ENCODE measurements around the gene PRTN3. TPM values are rescaled to one million over a fixed set of nuclear protein-coding genes. Genes with fewer than 3 reads are reported as not detected.

Gene PRTN3
- total RNA-seq, 2 experiments from 2014 or later = not detected

GRCh38 chr19:868458-869244 is 27.9 kb downstream of the PRTN3 start:
- Mint-ChIP-seq H3K36me3 (ENCODE audit: low read depth) (peaks cover 19% of the 10 kb centered on the region), H3K27ac (no peak overlapping the region), H3K27me3 (ENCODE audit: low read depth) (no peaks in the 10 kb centered on the region), H3K9me3 (ENCODE audit: insufficient read depth) (no peaks in the 10 kb centered on the region), H3K4me3 (no peak overlapping the region), H3K4me1 (ENCODE audit: low read depth) (peaks cover 16% of the 10 kb centered on the region)
- POLR2A ChIA-PET = no interaction called here
- CTCF ChIA-PET = no interaction called here
- ATAC-seq (no peak), DNase-seq (no peak)

- peaks cover 11% of the 10 kb centered on the region for H3K4me1 Mint-ChIP-seq (ENCODE audit: low read depth)
- ATAC-seq (no peak), DNase-seq (no peak)
- H3K9me3 Mint-ChIP-seq (ENCODE audit: insufficient read depth) = no peaks in the 10 kb centered on the region
- no peak overlapping the region for H3K27ac Mint-ChIP-seq
- CTCF ChIA-PET = no interaction called here
- H3K4me3 Mint-ChIP-seq = no peak overlapping the region
- no peaks in the 10 kb centered on the region for H3K27me3 Mint-ChIP-seq (ENCODE audit: low read depth)
- peaks cover 19% of the 10 kb centered on the region for H3K36me3 Mint-ChIP-seq (ENCODE audit: low read depth)
- POLR2A ChIA-PET = no interaction called here
Measured at GRCh38 chr19:869245-870177, 28.7 kb downstream of the PRTN3 start.

GRCh38 chr19:870314-870713 is 29.5 kb downstream of the PRTN3 start:
- POLR2A ChIA-PET = no interaction called here
- no peak for ATAC-seq
- peaks cover 11% of the 10 kb centered on the region for H3K4me1 Mint-ChIP-seq (ENCODE audit: low read depth)
- no peak for DNase-seq
- peak overlapping the region; percentile 55 for H3K27ac Mint-ChIP-seq
- no peaks in the 10 kb centered on the region for H3K27me3 Mint-ChIP-seq (ENCODE audit: low read depth)
- no peak overlapping the region for H3K4me3 Mint-ChIP-seq
- no peaks in the 10 kb centered on the region for H3K9me3 Mint-ChIP-seq (ENCODE audit: insufficient read depth)
- H3K36me3 Mint-ChIP-seq (ENCODE audit: low read depth) = peaks cover 19% of the 10 kb centered on the region
- CTCF ChIA-PET = no interaction called here

- Mint-ChIP-seq H3K4me3 (no peak overlapping the region), H3K4me1 (ENCODE audit: low read depth) (peaks cover 11% of the 10 kb centered on the region), H3K27me3 (ENCODE audit: low read depth) (no peaks in the 10 kb centered on the region), H3K27ac (no peak overlapping the region), H3K36me3 (ENCODE audit: low read depth) (peaks cover 19% of the 10 kb centered on the region), H3K9me3 (ENCODE audit: insufficient read depth) (no peaks in the 10 kb centered on the region)
- CTCF ChIA-PET = no interaction called here
- no peak for DNase-seq
- no peak for ATAC-seq
- POLR2A ChIA-PET = no interaction called here
Measured at GRCh38 chr19:870963-871401, 30.2 kb downstream of the PRTN3 start.

- H3K27ac Mint-ChIP-seq = peak overlapping the region; percentile 89
Measured at GRCh38 chr19:871446-872265, 30.9 kb downstream of the PRTN3 start.

GRCh38 chr19:872266-872951 is 31.6 kb downstream of the PRTN3 start:
- Mint-ChIP-seq H3K4me3 (peak overlapping the region; percentile 73), H3K9me3 (ENCODE audit: insufficient read depth) (no peaks in the 10 kb centered on the region), H3K27ac (peak overlapping the region; percentile 89), H3K4me1 (ENCODE audit: low read depth) (peaks cover 11% of the 10 kb centered on the region), H3K36me3 (ENCODE audit: low read depth) (peaks cover 24% of the 10 kb centered on the region), H3K27me3 (ENCODE audit: low read depth) (no peaks in the 10 kb centered on the region)
- DNase-seq = peak; percentile 94
- ATAC-seq = peak; percentile 85
- ChIA-PET CTCF (interaction anchor here (1.3 kb wide), 1 partner anchor 9 kb away, joined by 9 read pairs; no protein-coding TSS in a partner anchor), POLR2A (interaction anchor here (0.9 kb wide), 1 partner anchor 112 kb away, joined by 4 read pairs; the partner anchor contains the start of gene WDR18)

More at GRCh38 chr19:871446-872265, 30.9 kb downstream of the PRTN3 start:
- Mint-ChIP-seq H3K36me3 (ENCODE audit: low read depth) (peaks cover 22% of the 10 kb centered on the region), H3K4me1 (ENCODE audit: low read depth) (peaks cover 11% of the 10 kb centered on the region), H3K9me3 (ENCODE audit: insufficient read depth) (no peaks in the 10 kb centered on the region), H3K27me3 (ENCODE audit: low read depth) (no peaks in the 10 kb centered on the region), H3K4me3 (peak overlapping the region; percentile 73)
- ChIA-PET POLR2A (no interaction called here), CTCF (interaction anchor here (1.3 kb wide), 1 partner anchor 8 kb away, joined by 9 read pairs; no protein-coding TSS in a partner anchor)
- peak; percentile 2 for ATAC-seq
- no peak for DNase-seq

- H3K27me3 Mint-ChIP-seq (ENCODE audit: low read depth) = no peaks in the 10 kb centered on the region
- peak; percentile 89 for DNase-seq
- peak; percentile 75 for ATAC-seq
- no peak overlapping the region for H3K4me3 Mint-ChIP-seq
- no peaks in the 10 kb centered on the region for H3K9me3 Mint-ChIP-seq (ENCODE audit: insufficient read depth)
- peaks cover 11% of the 10 kb centered on the region for H3K4me1 Mint-ChIP-seq (ENCODE audit: low read depth)
- ChIA-PET CTCF (interaction anchor here (0.6 to 2.5 kb wide), 3 partner anchors 9 to 16 kb away, joined by 3 to 9 read pairs (median 8); no protein-coding TSS in a partner anchor), POLR2A (interaction anchor here (0.9 kb wide), 1 partner anchor 111 kb away, joined by 4 read pairs; the partner anchor contains the start of gene WDR18)
- H3K27ac Mint-ChIP-seq = peak overlapping the region; percentile 78
- H3K36me3 Mint-ChIP-seq (ENCODE audit: low read depth) = peaks cover 21% of the 10 kb centered on the region
Measured at GRCh38 chr19:873084-873483, 32.3 kb downstream of the PRTN3 start.

- peaks cover 21% of the 10 kb centered on the region for H3K36me3 Mint-ChIP-seq (ENCODE audit: low read depth)
- no peaks in the 10 kb centered on the region for H3K9me3 Mint-ChIP-seq (ENCODE audit: insufficient read depth)
- H3K27me3 Mint-ChIP-seq (ENCODE audit: low read depth) = no peaks in the 10 kb centered on the region
- ChIA-PET CTCF (interaction anchor here (0.6 to 2.5 kb wide), 2 partner anchors 9 to 15 kb away, joined by 3 to 8 read pairs; no protein-coding TSS in a partner anchor), POLR2A (no interaction called here)
- no peak for DNase-seq
- no peak overlapping the region for H3K27ac Mint-ChIP-seq
- ATAC-seq = no peak
- H3K4me3 Mint-ChIP-seq = no peak overlapping the region
- peaks cover 11% of the 10 kb centered on the region for H3K4me1 Mint-ChIP-seq (ENCODE audit: low read depth)
Measured at GRCh38 chr19:873561-874041, 32.8 kb downstream of the PRTN3 start.

- ChIA-PET CTCF (interaction anchor here (0.6 to 2.5 kb wide), 2 partner anchors 11 to 71 kb away, joined by 3 to 8 read pairs; no protein-coding TSS in a partner anchor), POLR2A (no interaction called here)
- no peak overlapping the region for H3K4me3 Mint-ChIP-seq
- H3K36me3 Mint-ChIP-seq (ENCODE audit: low read depth) = peaks cover 18% of the 10 kb centered on the region
- no peak overlapping the region for H3K27ac Mint-ChIP-seq
- H3K27me3 Mint-ChIP-seq (ENCODE audit: low read depth) = no peaks in the 10 kb centered on the region
- H3K4me1 Mint-ChIP-seq (ENCODE audit: low read depth) = peaks cover 11% of the 10 kb centered on the region
- no peak for ATAC-seq
- DNase-seq = no peak
- no peaks in the 10 kb centered on the region for H3K9me3 Mint-ChIP-seq (ENCODE audit: insufficient read depth)
Measured at GRCh38 chr19:875265-875879, 34.6 kb downstream of the PRTN3 start.

GRCh38 chr19:876089-876488 is 35.3 kb downstream of the PRTN3 start:
- Mint-ChIP-seq H3K27me3 (ENCODE audit: low read depth) (no peaks in the 10 kb centered on the region), H3K9me3 (ENCODE audit: insufficient read depth) (no peaks in the 10 kb centered on the region), H3K4me1 (ENCODE audit: low read depth) (peaks cover 11% of the 10 kb centered on the region), H3K4me3 (no peak overlapping the region), H3K27ac (no peak overlapping the region), H3K36me3 (ENCODE audit: low read depth) (peaks cover 17% of the 10 kb centered on the region)
- DNase-seq = no peak
- ChIA-PET CTCF (interaction anchor here (0.6 kb wide), 1 partner anchor 71 kb away, joined by 3 read pairs; no protein-coding TSS in a partner anchor), POLR2A (no interaction called here)
- no peak for ATAC-seq

Measured in activated CD8-positive, alpha-beta T cell treated with anti-CD3 and anti-CD28 coated beads, Interleukin-2, amount 10 ng/mL, durations not matched to agents 7 days and 5 days (primary cell).